ENCODE data around the gene APLNR.

DNA sequence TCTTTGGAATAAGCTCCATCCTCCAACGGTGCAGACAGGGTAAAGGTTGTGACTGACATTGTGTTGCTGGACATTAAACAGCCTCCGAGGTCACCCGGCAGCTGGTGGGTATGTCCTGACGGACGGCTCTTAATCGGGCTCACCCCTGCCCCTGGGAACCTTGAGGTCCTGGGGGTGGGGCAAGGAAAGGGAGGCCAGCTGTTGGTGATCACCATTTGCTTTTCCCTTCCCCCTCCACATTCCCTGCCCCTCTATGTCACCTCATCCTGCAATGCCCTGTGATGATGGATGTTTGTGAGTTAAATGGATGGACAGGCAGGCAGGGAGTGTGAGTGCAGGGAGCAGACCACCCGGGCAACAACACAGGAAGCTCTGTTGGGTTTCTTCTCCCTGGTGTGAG is 26.3 kb downstream of the APLNR start:
- TF ChIP-seq, protein P1, sequence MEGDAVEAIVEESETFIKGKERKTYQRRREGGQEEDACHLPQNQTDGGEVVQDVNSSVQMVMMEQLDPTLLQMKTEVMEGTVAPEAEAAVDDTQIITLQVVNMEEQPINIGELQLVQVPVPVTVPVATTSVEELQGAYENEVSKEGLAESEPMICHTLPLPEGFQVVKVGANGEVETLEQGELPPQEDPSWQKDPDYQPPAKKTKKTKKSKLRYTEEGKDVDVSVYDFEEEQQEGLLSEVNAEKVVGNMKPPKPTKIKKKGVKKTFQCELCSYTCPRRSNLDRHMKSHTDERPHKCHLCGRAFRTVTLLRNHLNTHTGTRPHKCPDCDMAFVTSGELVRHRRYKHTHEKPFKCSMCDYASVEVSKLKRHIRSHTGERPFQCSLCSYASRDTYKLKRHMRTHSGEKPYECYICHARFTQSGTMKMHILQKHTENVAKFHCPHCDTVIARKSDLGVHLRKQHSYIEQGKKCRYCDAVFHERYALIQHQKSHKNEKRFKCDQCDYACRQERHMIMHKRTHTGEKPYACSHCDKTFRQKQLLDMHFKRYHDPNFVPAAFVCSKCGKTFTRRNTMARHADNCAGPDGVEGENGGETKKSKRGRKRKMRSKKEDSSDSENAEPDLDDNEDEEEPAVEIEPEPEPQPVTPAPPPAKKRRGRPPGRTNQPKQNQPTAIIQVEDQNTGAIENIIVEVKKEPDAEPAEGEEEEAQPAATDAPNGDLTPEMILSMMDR (IDR thresholded peaks at IDR 0.05; ENCODE audit: low read length), result no peak
- no peak for TF ChIP-seq EZH2 (IDR thresholded peaks at IDR 0.05; ENCODE audit: borderline replicate concordance, low read length)
